K562 (cell line): ENCODE measurements around the gene TSSK2. TPM values are rescaled to one million over a fixed set of nuclear protein-coding genes. Genes with fewer than 3 reads are reported as not detected.
A peak's percentile ranks its signal among the peaks of the same experiment; 100 is the strongest.

Experiments used
- BCL6 ChIP-seq: fragments of 250-450 bp; sonication (Bioruptor Pico); IDR thresholded peaks from 2 replicates; pipeline ENCODE4 v1.4.0; 2020
- CHD1 ChIP-seq: fragments of 200-600 bp; sonication (generic); IDR thresholded peaks from one replicate; pipeline ENCODE4 v1.6.1; 2012; ENCODE audit warnings: mild to moderate bottlenecking, moderate library complexity, low read length, inconsistent platforms
- DMBX1 ChIP-seq: fragments of 250-450 bp; sonication (Bioruptor Pico); IDR thresholded peaks from 2 replicates; pipeline ENCODE4 v1.8.0; 2022; ENCODE audit warnings: inconsistent platforms, mild to moderate bottlenecking, moderate library complexity, borderline replicate concordance
- EP400 ChIP-seq: fragments of 450-650 bp; IDR thresholded peaks from 2 replicates; pipeline ENCODE4 v1.6.1; 2017; ENCODE audit warnings: antibody characterized with exemption, mild to moderate bottlenecking, moderate library complexity
- HOMEZ ChIP-seq: fragments of 250-450 bp; sonication (Bioruptor Pico); IDR thresholded peaks from 2 replicates; pipeline ENCODE4 v1.4.0; 2020; ENCODE audit warnings: mild to moderate bottlenecking, moderate library complexity
- KLF13 ChIP-seq: fragments of 450-650 bp; IDR thresholded peaks from 2 replicates; pipeline ENCODE4 v1.6.1; 2016; ENCODE audit warnings: missing genetic modification characterization, low read depth, mild to moderate bottlenecking, missing compliant biosample characterization, moderate library complexity, borderline replicate concordance
- MAFG ChIP-seq: fragments of 450-650 bp; conservative IDR thresholded peaks from 2 replicates; pipeline ENCODE4 v1.6.1; 2016; ENCODE audit warnings: missing genetic modification characterization, missing compliant biosample characterization
- SETDB1 ChIP-seq: IDR thresholded peaks from one replicate; pipeline ENCODE4 v1.6.1; 2012; ENCODE audit warnings: low read length, control low read depth, inconsistent platforms
- SNAPC5 ChIP-seq: fragments of 250-450 bp; sonication (Bioruptor Pico); IDR thresholded peaks from 2 replicates; pipeline ENCODE4 v1.8.0; 2021; ENCODE audit warnings: moderate library complexity, mild to moderate bottlenecking, inconsistent platforms
- STAT6 ChIP-seq: sonication (generic); formaldehyde crosslinking; IDR thresholded peaks from 2 replicates; pipeline ENCODE4 v1.8.1; 2023; ENCODE audit warnings: mild to moderate bottlenecking, missing genetic modification reagents
- TARDBP ChIP-seq: fragments of 450-650 bp; IDR thresholded peaks from 2 replicates; pipeline ENCODE4 v1.6.1; 2016
- TBP ChIP-seq: optimal IDR thresholded peaks from 2 replicates; pipeline ENCODE3; 2011; ENCODE audit warnings: low read depth, low read length, improper control_type of control experiment
- YY1 ChIP-seq, 3 experiments: IDR thresholded peaks; 2 replicates each; pipeline ENCODE4 v1.6.1; 2011; ENCODE audit warnings: low read length in 2 of 3, mild to moderate bottlenecking in 2 of 3, moderate library complexity in 2 of 3, borderline replicate concordance in 1 of 3, control low read depth in 1 of 3, low read depth in 1 of 3; ENCODE audit not compliant: insufficient read depth in 3 of 3, insufficient replicate concordance in 2 of 3, control insufficient read depth in 1 of 3, insufficient read length in 1 of 3; ENCODE audit errors: extremely low read depth in 1 of 3
- ZBTB43 ChIP-seq: sonication (generic); formaldehyde crosslinking; IDR thresholded peaks from 2 replicates; pipeline ENCODE4 v1.8.0; 2023; ENCODE audit warnings: mild to moderate bottlenecking, missing genetic modification reagents
- ZNF24 ChIP-seq: fragments of 450-650 bp; IDR thresholded peaks from 2 replicates; pipeline ENCODE4 v1.6.1; 2016
- ZNF253 ChIP-seq: fragments of 250-450 bp; sonication (Bioruptor Pico); conservative IDR thresholded peaks from 2 replicates; pipeline ENCODE4 v1.6.1; 2021; ENCODE audit warnings: mild to moderate bottlenecking
- ZNF408 ChIP-seq: fragments of 250-450 bp; sonication (Bioruptor Pico); IDR thresholded peaks from 2 replicates; pipeline ENCODE4 v1.4.0; 2020; ENCODE audit warnings: low read depth, mild to moderate bottlenecking, moderate library complexity
- ZNF444 ChIP-seq: fragments of 250-450 bp; sonication (Bioruptor Pico); IDR thresholded peaks from 2 replicates; pipeline ENCODE4 v1.4.0; 2020; ENCODE audit warnings: mild to moderate bottlenecking, moderate library complexity
- ZNF592 ChIP-seq: fragments of 450-650 bp; IDR thresholded peaks from 2 replicates; pipeline ENCODE4 v1.6.1; 2017; ENCODE audit warnings: antibody characterized with exemption, mild to moderate bottlenecking
- polyA plus RNA-seq, 8 experiments: library from polyadenylated mRNA; depleted of rRNA in 4 of 8; stranded (reverse) in 5 of 8; unstranded in 3 of 8; fragments of >200 nt; fragmentation: Nextera tagmentation in 2 of 8; fragmentation: Illumina TruSeq in 1 of 8; extraction: Ambion mirVana in 2 of 8; extraction: Trizol in 1 of 8; gene quantifications; 2 replicates each; pipeline versions ENCODE4 v1.2.1 to v1.2.3, GENCODE V29; 2011 to 2014; ENCODE audit warnings: inconsistent platforms in 1 of 8, missing spikeins in 1 of 8
- total RNA-seq, 7 experiments: library from RNA; depleted of rRNA in 6 of 7; stranded (reverse); fragments of >200 nt in 6 of 7; fragmentation: Illumina TruSeq in 2 of 7; extraction: Trizol in 2 of 7; gene quantifications; 2 replicates each; pipeline versions ENCODE4 v1.2.1 to v1.2.3, GENCODE V29; 2011 to 2021; ENCODE audit warnings: low replicate concordance in 1 of 7

Gene TSSK2
- total and polyA plus RNA-seq, 9 of the 15 experiments (the other 6 are each of a cell fraction or from before 2014, with no cell fraction given): 0.04 TPM; not detected in 8

GRCh38 chr22:19169947-19170318 is 38.8 kb downstream of the TSSK2 start (continued):
- no peak for TF ChIP-seq STAT6
- TF ChIP-seq HOMEZ (CRISPR knock-in tag): 0 out of 2 replicates have a peak, but pooled peaks have one; percentile 66
- TF ChIP-seq TARDBP: no peak
- no peak for TF ChIP-seq YY1 (IDR thresholded peaks at IDR 0.05; ENCODE audit: borderline replicate concordance in 1 of 3, control insufficient read depth in 1 of 3, extremely low read depth in 1 of 3, insufficient read depth in 3 of 3, insufficient read length in 1 of 3, insufficient replicate concordance in 2 of 3, low read depth in 1 of 3, low read length in 2 of 3)
- TF ChIP-seq ZNF253: 0 out of 2 replicates have a peak, but pooled peaks have one; percentile 42
- TF ChIP-seq ZBTB43 (CRISPR knock-in tag): no peak
- TF ChIP-seq ZNF592: no peak
- TF ChIP-seq ZNF408 (CRISPR knock-in tag): no peak; the same call in 1 of the 2 replicates
- TF ChIP-seq SNAPC5 (CRISPR knock-in tag): no peak
- no peak for TF ChIP-seq ZNF24
- TF ChIP-seq ZNF444 (CRISPR knock-in tag): no peak
- TF ChIP-seq KLF13 (tag): no peak; the same call in 1 of the 2 replicates
- TF ChIP-seq SETDB1: peak; percentile 26
- TF ChIP-seq DMBX1 (CRISPR knock-in tag): no peak
- no peak for TF ChIP-seq MAFG (tag)
- TF ChIP-seq BCL6: no peak
- TF ChIP-seq CHD1: peak; percentile 6
- no peak for TF ChIP-seq TBP
- TF ChIP-seq EP400: no peak
